Panc1 (cell line): ENCODE results near the gene STAB2. TPM values are rescaled to one million over a fixed set of nuclear protein-coding genes. Genes with fewer than 3 reads are reported as not detected.
A peak's percentile ranks its signal among the peaks of the same experiment; 100 is the strongest.

Source experiments
- ATAC-seq: fragments of 200-7000 bp; cut with Tn5 transposase; 2 replicates; pipeline ENCODE4 v1.9.1; 2020; ENCODE audit warnings: mild to moderate bottlenecking, moderate library complexity
- BruUV-seq: library from RNA; stranded (reverse); fragments of 400-500 nt; replicated peaks from 2 replicates; lab custom pipeline; 2021; lab: Mats Ljungman, UMichigan
- CTCF ChIA-PET: fragments of 300-600 bp; sonication (Branson Sonifier 250); formaldehyde crosslinking; loops from one replicate; lab custom pipeline; 2022; ENCODE audit warnings: antibody characterized with exemption; lab: Charles Lee
- POLR2A ChIA-PET: fragments of 300-600 bp; sonication (Branson Sonifier 250); formaldehyde crosslinking; loops from one replicate; lab custom pipeline; 2022; ENCODE audit warnings: antibody characterized with exemption; lab: Charles Lee
- DNase-seq: peaks from one replicate; pipeline ENCODE4 v3.0.0-alpha.2; 2010; ENCODE audit warnings: low read depth, low spot score
- H3K27ac ChIP-seq: 2 replicates; pipeline ENCODE4 v1.5.1; 2011; ENCODE audit warnings: mild to moderate bottlenecking, low read length, inconsistent platforms
- H3K27me3 ChIP-seq: fragments of 200-500 bp; sonication (Bioruptor generic); 2 replicates; pipeline ENCODE4 v1.6.0; 2014; ENCODE audit warnings: low read length, inconsistent platforms; ENCODE audit not compliant: control insufficient read depth, insufficient read depth
- H3K36me3 ChIP-seq: fragments of 200-500 bp; sonication (Bioruptor generic); 2 replicates; pipeline ENCODE4 v1.5.1; 2014; ENCODE audit warnings: inconsistent platforms, mild to moderate bottlenecking, low read length, moderate library complexity; ENCODE audit not compliant: control insufficient read depth, insufficient read depth
- H3K4me1 ChIP-seq: 2 replicates; pipeline ENCODE4 v1.5.1; 2011; ENCODE audit warnings: inconsistent platforms, mild to moderate bottlenecking, low read length, moderate library complexity; ENCODE audit not compliant: control insufficient read depth, insufficient read depth
- H3K4me3 ChIP-seq, 2 experiments: 2 replicates each; pipeline ENCODE4 v1.5.1; 2011 to 2012; ENCODE audit warnings: low read depth in 2 of 2, low read length in 2 of 2, mild to moderate bottlenecking in 2 of 2, inconsistent platforms in 1 of 2, moderate library complexity in 1 of 2
- H3K9me3 ChIP-seq: fragments of 200-500 bp; sonication (Bioruptor generic); 2 replicates; pipeline ENCODE4 v1.5.1; 2014; ENCODE audit warnings: low read depth, mild to moderate bottlenecking, inconsistent platforms, low read length, moderate library complexity; ENCODE audit not compliant: control insufficient read depth, insufficient read depth
- POLR2AphosphoS5 ChIP-seq: IDR thresholded peaks from 2 replicates; pipeline ENCODE4 v1.6.1; 2012; ENCODE audit warnings: mild to moderate bottlenecking, low read depth, low read length, moderate library complexity
- SIN3A ChIP-seq: IDR thresholded peaks from 2 replicates; pipeline ENCODE4 v1.6.1; 2012; ENCODE audit warnings: low read depth, mild to moderate bottlenecking, low read length, moderate library complexity, borderline replicate concordance; ENCODE audit not compliant: insufficient read depth
- TCF7L2 ChIP-seq: IDR thresholded peaks from 2 replicates; pipeline ENCODE4 v1.6.1; 2011; ENCODE audit warnings: mild to moderate bottlenecking, low read depth, low read length, inconsistent platforms
- in situ Hi-C: cut with HindIII; loops from 2 replicates; pipeline ENCODE4 v1.10.0; 2016; ENCODE audit warnings: low sequenced_read_pairs, low pct_unique_long_range_greater_than_20kb
- intact Hi-C: fragments of 100-400 bp; cut with micrococcal nuclease; formaldehyde crosslinking; loops from one replicate; pipeline ENCODE4 v1.10.0; 2022; ENCODE audit not compliant: unreplicated experiment
- total RNA-seq: library from RNA; stranded (reverse); gene quantifications from one replicate; pipeline ENCODE4 v1.2.1, GENCODE V29; 2021; ENCODE audit not compliant: unreplicated experiment
- TF ChIP-seq, protein P1 (sequence below): fragments of 450-650 bp; IDR thresholded peaks from 2 replicates; pipeline ENCODE4 v1.5.1; 2017; ENCODE audit warnings: mild to moderate bottlenecking
- TF ChIP-seq, protein P2 (sequence below), 2 experiments: IDR thresholded peaks; 2 replicates each; pipeline ENCODE4 v1.6.1; 2011 to 2012; ENCODE audit warnings: low read depth in 2 of 2, control low read depth in 1 of 2, low read length in 1 of 2, mild to moderate bottlenecking in 1 of 2, moderate library complexity in 1 of 2; ENCODE audit not compliant: insufficient read depth in 1 of 2

Gene STAB2
- total RNA-seq, 1 experiment from 2014 or later = not detected

DNA sequence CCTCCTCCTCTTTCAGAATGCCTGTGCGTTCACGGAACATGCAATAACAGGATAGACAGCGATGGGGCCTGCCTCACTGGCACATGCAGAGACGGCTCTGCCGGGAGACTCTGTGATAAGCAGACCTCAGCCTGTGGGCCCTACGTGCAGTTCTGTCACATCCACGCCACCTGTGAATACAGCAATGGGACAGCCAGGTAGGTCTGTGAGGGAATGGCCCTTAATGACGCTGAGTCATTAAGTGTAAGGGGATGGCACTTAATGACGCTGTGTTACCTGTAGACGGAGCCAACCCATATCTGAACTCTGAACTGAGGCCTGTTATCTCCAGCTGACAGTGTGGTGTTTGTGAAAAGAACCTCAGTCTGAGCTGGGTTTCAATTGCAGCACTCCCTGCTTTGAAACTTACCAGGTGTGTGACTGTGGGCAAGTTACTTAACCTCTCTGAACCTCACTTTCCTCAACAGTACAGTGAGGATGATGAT, 86.9 kb downstream of the STAB2 start:
- CTCF ChIA-PET = no interaction called here
- intact Hi-C loops = no loop called here

DNA sequence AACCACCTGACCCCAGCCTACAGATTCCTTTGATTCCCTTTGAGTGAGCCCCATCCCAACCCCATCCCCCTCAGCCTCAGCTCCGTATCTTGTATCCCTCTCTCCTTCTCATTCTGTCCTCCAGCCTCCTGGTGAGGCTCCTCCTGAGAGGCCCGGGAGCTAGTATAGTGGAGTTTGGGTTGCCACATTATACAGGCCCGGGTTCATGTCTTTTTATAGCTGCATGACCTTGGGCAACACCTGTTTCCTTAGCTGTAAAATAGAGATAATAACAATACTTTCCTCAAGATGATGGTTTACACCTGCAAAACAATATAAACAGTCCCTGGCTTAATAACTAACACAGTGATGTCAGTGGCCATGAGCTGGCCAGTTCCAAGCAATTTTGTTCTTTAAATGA, 89.8 kb downstream of the STAB2 start:
- no peaks in the 10 kb centered on the region for H3K9me3 ChIP-seq
- H3K27me3 ChIP-seq = no peaks in the 10 kb centered on the region
- H3K36me3 ChIP-seq = no peaks in the 10 kb centered on the region
- ChIA-PET CTCF (no interaction called here), POLR2A (no interaction called here)
- ATAC-seq (no peak), DNase-seq (no peak)
- H3K27ac ChIP-seq = no peak overlapping the region
- intact Hi-C loops = no loop called here
- no peaks in the 10 kb centered on the region for H3K4me1 ChIP-seq
- TF ChIP-seq SIN3A (no peak), TCF7L2 (no peak), POLR2AphosphoS5 (no peak)
- TF ChIP-seq, protein P1, sequence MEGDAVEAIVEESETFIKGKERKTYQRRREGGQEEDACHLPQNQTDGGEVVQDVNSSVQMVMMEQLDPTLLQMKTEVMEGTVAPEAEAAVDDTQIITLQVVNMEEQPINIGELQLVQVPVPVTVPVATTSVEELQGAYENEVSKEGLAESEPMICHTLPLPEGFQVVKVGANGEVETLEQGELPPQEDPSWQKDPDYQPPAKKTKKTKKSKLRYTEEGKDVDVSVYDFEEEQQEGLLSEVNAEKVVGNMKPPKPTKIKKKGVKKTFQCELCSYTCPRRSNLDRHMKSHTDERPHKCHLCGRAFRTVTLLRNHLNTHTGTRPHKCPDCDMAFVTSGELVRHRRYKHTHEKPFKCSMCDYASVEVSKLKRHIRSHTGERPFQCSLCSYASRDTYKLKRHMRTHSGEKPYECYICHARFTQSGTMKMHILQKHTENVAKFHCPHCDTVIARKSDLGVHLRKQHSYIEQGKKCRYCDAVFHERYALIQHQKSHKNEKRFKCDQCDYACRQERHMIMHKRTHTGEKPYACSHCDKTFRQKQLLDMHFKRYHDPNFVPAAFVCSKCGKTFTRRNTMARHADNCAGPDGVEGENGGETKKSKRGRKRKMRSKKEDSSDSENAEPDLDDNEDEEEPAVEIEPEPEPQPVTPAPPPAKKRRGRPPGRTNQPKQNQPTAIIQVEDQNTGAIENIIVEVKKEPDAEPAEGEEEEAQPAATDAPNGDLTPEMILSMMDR = no peak
- TF ChIP-seq, protein P2, sequence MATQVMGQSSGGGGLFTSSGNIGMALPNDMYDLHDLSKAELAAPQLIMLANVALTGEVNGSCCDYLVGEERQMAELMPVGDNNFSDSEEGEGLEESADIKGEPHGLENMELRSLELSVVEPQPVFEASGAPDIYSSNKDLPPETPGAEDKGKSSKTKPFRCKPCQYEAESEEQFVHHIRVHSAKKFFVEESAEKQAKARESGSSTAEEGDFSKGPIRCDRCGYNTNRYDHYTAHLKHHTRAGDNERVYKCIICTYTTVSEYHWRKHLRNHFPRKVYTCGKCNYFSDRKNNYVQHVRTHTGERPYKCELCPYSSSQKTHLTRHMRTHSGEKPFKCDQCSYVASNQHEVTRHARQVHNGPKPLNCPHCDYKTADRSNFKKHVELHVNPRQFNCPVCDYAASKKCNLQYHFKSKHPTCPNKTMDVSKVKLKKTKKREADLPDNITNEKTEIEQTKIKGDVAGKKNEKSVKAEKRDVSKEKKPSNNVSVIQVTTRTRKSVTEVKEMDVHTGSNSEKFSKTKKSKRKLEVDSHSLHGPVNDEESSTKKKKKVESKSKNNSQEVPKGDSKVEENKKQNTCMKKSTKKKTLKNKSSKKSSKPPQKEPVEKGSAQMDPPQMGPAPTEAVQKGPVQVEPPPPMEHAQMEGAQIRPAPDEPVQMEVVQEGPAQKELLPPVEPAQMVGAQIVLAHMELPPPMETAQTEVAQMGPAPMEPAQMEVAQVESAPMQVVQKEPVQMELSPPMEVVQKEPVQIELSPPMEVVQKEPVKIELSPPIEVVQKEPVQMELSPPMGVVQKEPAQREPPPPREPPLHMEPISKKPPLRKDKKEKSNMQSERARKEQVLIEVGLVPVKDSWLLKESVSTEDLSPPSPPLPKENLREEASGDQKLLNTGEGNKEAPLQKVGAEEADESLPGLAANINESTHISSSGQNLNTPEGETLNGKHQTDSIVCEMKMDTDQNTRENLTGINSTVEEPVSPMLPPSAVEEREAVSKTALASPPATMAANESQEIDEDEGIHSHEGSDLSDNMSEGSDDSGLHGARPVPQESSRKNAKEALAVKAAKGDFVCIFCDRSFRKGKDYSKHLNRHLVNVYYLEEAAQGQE (IDR thresholded peaks at IDR 0.05; ENCODE audit: insufficient read depth in 1 of 2, low read depth in 2 of 2, low read length in 1 of 2) = no peak
- no TSS peak for BruUV-seq
- in situ Hi-C loops = no loop called here
- no peak overlapping the region for H3K4me3 ChIP-seq

More for the DNA sequence above, 86.9 kb downstream of the STAB2 start:
- Histone ChIP-seq H3K4me3 (no peak overlapping the region), H3K9me3 (no peaks in the 10 kb centered on the region), H3K36me3 (no peaks in the 10 kb centered on the region), H3K27me3 (no peaks in the 10 kb centered on the region), H3K27ac (no peak overlapping the region), H3K4me1 (no peaks in the 10 kb centered on the region)
- DNase-seq (no peak), ATAC-seq (0 out of 2 replicates have a peak, but pooled peaks have one; percentile 26)
- POLR2A ChIA-PET = no interaction called here
- in situ Hi-C loops = no loop called here
- TF ChIP-seq, protein P2 (IDR thresholded peaks at IDR 0.05; ENCODE audit: insufficient read depth in 1 of 2, low read depth in 2 of 2, low read length in 1 of 2) = no peak
- TF ChIP-seq, protein P1 = no peak
- TF ChIP-seq SIN3A (no peak), POLR2AphosphoS5 (no peak), TCF7L2 (no peak)
- no TSS peak for BruUV-seq
